ENCODE measurements around the gene GBGT1.

- TF ChIP-seq POLR2A (IDR thresholded peaks at IDR 0.05; ENCODE audit: low read depth, low read length) (no peak), POLR2AphosphoS5 (IDR thresholded peaks at IDR 0.05; ENCODE audit: low read depth, low read length) (no peak), TAF1 (IDR thresholded peaks at IDR 0.05; ENCODE audit: borderline replicate concordance, low read depth, low read length) (no peak)
These were observed 46.2 kb downstream of the GBGT1 start for GRCh38 chr9:133117271-133118178.
